SK-N-DZ (cell line): ENCODE data around the gene PLA2G3. TPM values are rescaled to one million over a fixed set of nuclear protein-coding genes. Genes with fewer than 3 reads are reported as not detected.
"Not testable (repeated sequence)": the region's sequence is repeated elsewhere in the genome, so short reads cannot be mapped to it uniquely, and the experiment has no call there.

ENCODE experiments used
- DNase-seq: peaks from one replicate; pipeline ENCODE4 v3.0.0-alpha.2; 2015; ENCODE audit warnings: low spot score
- polyA plus RNA-seq, 2 experiments: library from polyadenylated mRNA; depleted of rRNA; stranded (reverse); fragments of >200 nt; gene quantifications; 2 replicates each; pipeline ENCODE4 v1.2.3, GENCODE V29; 2014

The PLA2G3 gene, protein sequence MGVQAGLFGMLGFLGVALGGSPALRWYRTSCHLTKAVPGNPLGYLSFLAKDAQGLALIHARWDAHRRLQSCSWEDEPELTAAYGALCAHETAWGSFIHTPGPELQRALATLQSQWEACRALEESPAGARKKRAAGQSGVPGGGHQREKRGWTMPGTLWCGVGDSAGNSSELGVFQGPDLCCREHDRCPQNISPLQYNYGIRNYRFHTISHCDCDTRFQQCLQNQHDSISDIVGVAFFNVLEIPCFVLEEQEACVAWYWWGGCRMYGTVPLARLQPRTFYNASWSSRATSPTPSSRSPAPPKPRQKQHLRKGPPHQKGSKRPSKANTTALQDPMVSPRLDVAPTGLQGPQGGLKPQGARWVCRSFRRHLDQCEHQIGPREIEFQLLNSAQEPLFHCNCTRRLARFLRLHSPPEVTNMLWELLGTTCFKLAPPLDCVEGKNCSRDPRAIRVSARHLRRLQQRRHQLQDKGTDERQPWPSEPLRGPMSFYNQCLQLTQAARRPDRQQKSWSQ
- 13.6 and 14.3 TPM in 2 replicates for polyA plus RNA-seq (2014; cell fraction: cytosol; rRNA removed)
- 22.7 and 26.2 TPM in 2 replicates for polyA plus RNA-seq (2014; cell fraction: nucleus; rRNA removed)

DNA sequence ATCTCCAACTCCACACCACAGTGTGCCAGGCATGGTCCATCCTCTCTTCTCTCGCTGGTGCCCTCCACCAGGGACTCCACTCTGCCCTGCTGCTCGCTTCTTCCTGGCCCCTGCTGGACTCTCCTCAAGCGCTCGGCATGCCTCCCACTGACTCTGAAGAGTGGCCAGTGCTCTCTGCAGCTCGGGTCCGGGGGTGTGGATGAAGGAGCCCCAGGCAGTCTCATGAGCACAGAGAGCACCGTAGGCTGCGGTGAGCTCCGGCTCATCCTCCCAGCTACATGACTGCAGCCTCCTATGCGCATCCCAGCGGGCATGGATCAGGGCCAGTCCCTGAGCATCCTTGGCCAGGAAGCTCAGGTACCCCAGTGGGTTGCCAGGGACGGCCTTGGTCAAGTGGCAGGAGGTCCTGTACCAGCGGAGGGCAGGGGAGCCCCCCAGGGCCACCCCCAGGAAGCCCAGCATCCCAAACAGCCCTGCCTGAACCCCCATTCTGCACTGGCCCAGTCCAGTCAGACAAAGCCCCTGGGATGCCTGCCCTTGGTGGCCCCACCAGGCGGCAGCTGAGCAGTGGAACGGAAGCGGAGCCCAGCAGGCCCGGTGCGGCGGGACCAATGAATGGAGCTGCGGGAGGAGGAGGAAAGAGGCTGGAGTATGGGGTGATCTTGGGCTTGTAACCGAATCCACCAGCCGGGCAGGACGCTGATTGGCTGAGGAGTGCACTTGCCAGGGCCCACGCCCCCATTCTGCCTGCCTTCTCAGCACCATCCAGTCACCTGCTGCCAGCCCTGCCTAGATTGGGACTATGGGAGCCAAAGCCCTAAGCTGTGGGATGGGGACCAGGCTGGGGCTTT lies at the start of gene PLA2G3:
TSS of gene PLA2G3 (minus strand) at position 643 of the 851 bp plus-strand sequence. CDS start at position 489, 154 bp downstream.
- peak; percentile 95 for DNase-seq

DNA sequence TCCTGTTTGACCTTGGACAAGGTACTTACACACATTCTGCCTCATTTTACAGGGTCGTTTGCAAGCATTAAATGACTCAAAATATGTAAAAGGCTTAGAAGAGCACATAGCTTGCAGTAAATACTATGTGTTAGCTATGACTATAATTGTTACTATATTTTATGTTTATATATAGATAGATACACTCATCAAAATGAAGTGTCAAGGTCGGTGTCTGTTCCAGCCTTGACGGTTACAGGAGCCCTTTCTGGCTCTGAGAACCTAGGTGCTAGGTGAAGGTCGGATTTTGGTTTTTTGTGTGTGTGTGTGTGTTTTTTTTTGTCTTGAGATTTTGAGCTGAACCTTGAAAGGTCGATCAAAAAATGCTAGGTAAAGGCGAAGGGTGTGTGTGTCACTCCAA lies 47.3 kb upstream of the PLA2G3 start:
- DNase-seq: no peak

DNA sequence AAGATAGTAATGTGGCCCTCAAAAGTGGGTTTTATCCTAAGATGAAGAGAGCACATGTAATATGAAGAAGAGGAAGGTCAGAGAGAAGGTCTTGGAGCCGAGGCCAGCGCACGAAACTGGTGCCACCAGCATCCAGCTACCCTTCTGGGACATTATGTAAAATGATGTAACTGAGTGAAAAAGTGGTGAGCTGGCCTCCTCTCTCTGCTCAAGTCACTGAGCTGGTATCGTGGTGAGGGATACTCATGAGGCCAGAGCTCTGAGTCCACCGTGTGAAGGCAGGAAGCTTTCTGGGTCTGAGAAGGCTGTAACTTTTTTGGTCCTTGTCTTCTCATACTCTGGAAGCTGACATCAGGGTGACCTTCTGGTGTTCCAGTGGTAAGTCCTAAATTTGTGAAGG lies 44.7 kb upstream of the PLA2G3 start:
- no peak for DNase-seq

DNA sequence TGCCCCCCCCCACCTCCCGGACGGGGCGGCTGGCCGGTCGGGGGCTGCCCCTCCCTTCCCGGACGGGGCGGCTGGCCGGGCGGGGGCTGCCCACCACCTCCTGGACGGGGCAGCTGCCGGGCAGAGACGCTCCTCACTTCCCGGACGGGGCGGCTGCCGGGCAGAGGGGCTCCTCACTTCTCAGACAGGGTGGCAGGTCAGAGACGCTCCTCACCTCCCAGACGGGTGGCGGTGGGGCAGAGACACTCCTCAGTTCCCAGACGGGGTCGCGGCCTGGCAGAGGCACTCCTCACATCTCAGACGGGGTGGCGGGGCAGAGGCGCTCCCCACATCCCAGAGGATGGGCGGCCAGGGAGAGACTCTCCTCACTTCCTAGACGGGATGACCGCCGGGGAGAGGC lies 43.7 kb upstream of the PLA2G3 start:
- DNase-seq: no peak

DNA sequence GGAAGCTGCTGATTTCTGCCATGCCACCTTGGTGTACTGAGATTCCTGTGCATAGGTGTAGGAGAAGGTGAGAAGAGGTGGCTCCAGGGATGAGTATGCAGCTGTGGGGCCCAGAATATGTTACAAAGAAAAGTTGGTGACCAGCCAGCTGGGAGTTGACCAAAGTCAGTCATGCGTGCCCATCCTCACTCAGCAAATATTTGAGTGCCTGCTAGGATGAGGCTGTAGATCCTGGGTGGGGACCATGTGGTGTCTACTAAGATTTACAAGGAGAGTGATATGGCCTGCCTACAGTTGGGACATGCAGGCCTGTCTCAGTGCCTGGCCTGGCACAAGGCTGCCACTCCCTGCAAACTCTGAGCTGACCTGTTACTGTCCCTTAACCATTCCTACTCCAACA lies 39.0 kb upstream of the PLA2G3 start:
- DNase-seq: no peak

DNA sequence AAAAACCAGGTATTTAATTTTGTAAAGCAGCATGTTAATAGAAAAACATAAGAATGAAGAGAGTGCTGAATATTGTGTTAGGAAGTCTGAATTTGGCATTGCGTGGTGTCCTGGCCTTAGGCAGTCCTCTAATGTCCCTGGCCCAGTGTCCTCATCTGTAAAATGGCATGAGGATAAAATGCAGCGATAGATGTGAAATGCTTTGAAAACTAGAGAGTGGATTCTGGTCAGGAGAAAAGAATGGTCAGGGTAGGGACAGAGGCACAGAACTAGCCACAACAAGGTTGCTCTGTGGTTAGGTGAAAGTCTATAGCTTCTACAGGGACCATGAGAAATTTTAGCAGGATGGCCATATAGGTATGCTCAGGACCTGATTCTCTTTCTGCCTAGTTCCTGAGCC lies 38.6 kb upstream of the PLA2G3 start:
- no peak for DNase-seq

DNA sequence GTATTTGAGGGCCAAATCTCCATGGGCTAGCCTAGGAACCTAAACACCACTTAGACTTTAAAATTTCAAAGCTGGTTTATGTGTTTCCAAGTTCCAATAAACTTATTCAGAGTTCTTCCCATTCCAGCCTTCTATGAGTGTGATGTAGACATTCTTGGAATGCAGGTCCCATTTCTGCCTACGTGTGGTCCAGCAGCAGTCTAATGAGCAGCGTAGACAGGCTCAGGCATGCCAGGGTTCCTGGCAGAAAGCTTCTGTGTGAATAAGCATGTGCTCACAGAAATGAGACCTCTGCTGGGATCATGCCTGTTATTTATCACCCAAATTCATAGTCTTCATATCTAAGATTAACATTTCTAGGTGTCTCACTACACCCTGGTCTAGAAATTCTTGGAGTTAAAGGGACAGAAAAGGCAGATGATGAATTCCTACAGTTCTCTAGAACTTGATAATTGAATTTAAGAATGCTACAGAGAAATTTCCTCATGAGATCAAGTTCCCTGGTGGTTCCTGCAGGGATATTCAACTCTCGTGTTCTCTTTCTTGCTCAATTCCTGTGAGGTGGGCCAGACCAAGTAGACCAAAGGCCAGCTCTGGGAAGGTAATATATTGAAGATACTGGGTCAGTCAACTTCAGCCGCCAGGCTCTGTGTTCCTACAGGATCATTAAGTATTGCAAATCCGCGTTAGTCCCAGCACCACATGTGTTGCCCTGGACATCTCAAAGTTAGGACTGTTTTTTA lies 37.3 kb upstream of the PLA2G3 start:
- no peak for DNase-seq

DNA sequence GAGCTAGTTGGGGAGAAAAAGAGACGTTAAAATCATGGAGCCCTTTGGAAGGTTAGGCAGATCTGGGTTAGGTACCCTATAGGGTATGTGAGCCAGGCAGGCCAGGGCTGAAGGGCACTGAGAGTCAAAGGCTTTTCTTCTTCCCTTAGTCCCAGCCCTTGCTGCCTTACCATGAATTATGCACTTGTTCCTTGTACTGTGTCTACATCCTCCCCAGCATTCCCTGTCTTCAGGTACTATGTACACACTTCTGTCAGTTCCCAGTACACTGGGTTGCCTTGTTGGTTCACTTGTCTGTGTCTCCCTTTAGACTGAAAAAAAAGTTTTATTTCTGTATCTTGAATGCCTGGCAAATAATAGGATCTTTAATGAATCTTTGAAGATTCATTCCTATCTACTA lies 36.6 kb upstream of the PLA2G3 start:
- no peak for DNase-seq

DNA sequence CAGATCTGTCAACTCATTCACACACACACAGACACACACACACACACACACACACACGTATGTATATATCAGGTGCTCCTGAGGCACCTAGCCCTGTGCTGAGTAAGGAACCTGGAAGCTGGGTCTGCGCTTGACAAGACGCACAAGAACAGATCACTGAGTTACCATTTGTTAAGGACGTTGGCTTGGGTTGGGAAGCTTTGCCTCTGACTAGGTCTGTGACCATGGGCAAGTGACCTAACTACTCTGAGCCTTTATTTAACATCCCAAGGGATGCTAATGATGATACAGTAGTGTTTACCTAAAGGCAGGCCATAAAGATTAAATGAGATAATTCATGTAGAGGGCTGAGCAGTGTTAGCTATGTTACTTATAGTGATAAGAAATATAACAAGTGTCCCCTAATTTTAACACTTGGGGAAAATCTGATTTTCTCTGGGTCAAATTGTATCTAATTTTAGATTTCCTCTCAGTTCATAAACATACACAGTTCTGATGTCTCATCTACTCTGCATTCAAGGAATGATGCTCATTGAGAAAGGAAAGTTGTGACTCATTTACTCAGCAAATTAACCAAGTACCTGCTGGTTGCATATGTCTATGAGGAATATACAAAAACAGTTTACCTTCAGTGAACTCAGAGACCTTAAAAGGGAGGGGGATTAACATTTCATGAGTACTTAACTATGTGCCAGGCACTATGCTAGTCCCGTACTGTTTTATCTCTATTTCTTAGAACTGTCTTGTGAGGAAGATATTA lies 33.3 kb upstream of the PLA2G3 start:
- DNase-seq: no peak

DNA sequence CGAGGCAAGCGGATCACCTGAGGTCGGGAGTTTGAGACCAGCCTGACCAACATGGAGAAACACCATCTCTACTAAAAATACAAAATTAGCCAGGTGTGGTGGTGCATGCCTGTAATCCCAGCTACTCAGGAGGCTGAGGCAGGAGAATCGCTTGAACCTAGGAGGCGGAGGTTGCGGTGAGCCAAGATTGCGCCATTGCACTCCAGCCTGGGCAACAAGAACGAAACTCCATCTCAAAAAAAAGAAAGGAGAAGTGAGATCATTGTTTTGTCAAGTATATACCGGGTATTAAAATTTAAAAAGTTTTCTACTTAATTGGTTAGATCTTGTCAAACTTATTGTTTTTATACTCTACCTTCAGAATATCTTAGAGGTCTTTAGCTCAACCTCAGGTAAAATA lies 31.4 kb upstream of the PLA2G3 start:
- not testable (repeated sequence) for DNase-seq

DNA sequence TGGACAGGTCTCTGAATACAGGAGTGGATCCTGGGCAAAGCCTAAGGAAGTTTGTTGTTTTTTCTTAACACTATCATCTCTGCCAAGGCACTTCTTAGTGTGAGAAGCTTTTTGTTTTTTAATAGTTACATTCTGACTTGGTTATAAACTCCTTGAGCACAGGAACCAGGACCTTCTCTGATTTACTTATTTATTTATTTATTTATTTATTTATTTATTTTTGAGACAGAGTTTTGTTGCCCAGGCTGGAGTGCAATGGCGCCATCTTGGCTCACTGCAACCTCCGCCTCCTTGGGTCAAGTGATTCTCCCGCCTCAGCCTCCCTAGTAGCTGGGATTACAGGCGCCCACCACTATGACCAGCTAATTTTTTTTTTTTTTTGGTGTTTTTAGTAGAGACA lies 30.7 kb upstream of the PLA2G3 start:
- no peak for DNase-seq

DNA sequence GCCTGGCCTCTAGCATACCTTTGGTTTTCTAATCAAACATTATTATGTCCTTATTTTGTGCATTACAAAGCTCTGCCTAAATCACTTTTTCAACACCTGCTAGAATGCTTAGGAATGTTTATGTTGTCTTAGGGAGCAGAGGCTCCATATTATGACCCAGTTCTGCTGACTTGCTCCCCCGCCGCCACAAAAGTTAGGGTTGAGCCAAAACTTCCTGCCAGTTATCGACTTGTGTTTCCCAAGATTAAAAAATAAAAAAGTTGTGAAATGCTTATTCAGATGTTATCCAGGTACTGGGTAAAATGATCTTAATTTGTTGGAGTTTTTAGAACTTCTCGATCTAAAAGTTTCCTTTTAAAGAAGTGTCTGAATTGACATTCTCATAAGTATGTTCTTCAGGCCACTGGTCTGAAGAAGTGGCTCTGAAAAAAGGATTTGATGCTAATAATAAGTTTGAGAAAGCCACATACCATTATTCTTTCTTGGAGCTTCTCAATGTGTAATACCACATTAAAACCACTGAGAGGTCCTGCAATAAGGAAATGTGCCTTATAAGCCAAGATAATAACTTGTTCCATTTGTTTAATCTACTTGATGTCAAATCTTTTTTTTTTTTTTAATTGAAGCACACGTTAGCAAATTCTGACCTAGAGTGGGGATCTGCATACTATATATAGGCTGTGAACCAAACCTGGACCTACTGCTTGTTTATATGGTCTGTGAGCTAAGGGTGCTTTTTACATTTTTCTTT lies 21.9 kb upstream of the PLA2G3 start:
- no peak for DNase-seq

DNA sequence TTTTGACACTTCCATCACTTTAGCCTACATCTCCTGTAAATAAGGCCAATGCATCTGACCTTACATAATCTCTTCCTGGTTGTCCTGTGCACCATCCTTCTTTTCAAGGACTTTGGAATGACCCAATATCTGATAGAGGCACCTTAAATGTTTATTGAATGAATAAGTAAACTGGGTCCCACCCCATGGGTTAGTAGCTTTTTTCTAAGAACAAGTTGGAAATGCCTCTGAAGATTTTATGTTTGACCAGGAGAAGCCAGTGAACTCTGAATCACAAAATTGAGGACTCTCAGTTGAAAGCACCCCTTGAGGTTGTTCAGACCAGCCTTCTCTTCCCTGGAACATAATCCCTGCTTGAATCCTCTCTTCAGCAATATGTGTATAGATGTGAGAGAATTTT lies 21.1 kb upstream of the PLA2G3 start:
- no peak for DNase-seq

DNA sequence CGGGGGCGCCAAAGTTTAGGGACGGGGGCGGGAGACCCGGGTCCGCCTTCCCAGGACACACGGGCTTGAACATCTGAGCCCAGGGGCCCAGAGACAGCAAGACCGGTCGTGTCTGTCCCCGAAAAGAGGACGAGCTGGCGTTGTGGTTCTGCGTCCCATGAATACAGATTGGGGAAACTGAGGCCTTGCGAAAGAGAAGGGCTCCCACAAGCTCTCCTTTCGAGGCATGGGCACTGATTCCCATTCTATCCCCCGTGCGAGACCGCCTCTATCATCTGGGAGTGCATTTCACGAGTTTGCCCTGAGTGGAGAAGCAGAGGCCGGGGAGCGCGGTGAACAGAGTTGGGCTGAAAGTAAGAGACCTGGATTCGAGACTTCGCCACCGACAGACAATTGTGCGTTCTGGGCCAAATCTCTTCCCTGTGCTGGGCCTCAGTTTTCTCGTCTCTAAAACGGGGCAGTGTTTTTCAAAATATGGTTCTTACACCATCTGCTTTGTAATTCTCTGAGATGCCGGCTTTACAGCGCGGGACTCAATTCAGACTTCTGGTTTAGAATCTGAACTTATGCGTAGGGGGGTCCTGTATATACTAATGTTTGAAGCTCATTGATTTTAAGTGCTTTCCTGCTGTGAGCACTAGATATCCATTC lies 20.1 kb upstream of the PLA2G3 start:
- DNase-seq: no peak

DNA sequence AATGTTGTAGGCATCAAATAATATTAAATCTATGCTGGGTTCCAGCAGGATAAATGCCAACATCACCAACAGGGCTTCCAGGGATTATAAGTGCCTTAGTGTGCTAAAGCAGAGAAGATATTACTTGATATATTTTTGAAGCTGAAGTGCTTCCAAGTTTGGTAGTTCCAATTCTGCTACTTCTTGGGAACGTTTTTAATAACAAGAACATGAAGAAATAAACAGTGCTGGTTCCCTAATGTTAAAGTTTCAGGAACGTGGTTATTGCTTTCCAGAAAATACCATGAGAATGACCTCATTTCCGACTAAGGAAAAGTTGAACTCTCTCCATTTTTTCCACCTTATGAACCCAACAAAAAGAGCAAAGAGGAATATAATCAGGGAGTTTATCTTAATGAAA lies 15.1 kb upstream of the PLA2G3 start:
- DNase-seq: no peak

DNA sequence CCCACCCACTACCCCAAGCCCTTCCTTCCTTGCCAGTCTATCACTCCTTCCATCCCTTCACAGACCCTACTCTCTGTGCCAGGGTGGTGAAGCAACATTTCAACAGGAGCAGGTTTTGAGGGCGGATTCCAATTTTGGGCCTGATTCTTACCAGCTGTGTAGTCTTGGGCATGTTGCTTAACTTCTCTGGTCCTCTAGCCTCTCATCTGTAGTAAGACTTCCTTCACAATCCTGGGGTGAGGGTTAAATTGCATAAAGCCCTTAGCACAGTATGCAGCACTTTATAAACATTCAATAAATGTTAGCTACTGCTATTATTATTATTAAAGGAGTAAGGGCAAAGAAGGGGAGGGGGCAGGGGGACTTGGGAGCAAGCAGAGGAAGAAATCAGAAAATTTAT lies 14.7 kb upstream of the PLA2G3 start:
- no peak for DNase-seq

DNA sequence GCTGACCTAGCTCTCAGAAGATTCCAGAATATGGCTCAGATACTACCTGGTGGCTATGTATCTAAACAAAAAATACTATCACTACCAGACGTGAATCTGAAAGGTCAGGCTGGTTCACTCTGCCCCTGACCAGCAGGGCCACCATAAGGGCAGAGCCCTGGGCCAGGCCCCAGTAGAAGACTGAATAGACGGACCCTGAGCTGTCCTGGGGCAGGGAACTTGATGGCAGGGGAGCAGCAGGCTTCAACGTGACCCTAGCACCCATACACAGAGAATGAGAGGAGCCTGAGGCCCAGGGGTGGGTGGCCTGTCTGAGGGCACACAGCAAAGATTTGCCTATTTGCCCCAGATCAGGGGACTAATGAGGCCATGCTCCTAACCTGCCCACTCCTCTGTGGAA lies 13.0 kb upstream of the PLA2G3 start:
- no peak for DNase-seq

DNA sequence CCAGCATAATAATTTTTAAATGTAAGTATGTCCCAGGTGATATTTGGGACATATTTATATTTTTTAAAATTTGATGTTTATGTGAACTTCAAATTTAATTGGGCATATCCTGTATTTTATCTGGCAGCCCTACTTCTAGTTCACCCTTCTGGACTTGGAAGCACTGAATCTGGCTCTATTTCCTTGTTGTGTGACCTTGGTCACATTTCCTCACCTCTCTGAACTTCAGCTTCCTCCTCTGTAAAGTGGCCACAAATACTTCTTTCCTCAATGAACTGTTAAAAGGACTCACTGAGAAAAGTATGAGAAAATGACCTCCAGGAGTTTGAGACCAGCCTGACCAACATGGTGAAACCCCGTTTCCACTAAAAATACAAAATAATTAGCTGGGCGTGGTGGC lies 11.6 kb upstream of the PLA2G3 start:
- no peak for DNase-seq

DNA sequence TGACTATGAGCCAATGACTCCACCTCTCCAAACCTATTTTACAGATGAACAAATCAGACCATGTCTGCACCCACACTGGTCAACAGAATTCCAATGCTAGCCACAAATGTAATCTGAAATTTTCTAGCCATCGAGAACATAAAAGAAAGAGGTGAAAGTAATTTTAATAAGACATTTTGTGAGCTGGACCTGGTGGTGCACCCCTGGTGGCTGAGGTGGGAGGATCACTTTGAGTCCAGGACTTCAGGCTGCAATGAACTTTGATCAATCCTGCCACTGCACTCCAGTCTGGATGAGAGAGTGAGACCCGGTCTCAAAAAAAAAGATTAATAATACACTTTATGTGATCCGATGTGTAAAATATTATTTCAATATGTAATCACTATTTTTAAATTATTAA lies 10.3 kb upstream of the PLA2G3 start:
- no peak for DNase-seq
